SHP77 treated with DMSO at 0.1 percent for 48 hours (cell line): ENCODE results near the gene TRIP12.
"Not testable (repeated sequence)": the region's sequence is repeated elsewhere in the genome, so short reads cannot be mapped to it uniquely, and the experiment has no call there.

ENCODE experiments used
- DNase-seq: peaks from one replicate; lab custom pipeline; 2025; lab: John Stamatoyannopoulos, UW

TRIP12 gene

DNA sequence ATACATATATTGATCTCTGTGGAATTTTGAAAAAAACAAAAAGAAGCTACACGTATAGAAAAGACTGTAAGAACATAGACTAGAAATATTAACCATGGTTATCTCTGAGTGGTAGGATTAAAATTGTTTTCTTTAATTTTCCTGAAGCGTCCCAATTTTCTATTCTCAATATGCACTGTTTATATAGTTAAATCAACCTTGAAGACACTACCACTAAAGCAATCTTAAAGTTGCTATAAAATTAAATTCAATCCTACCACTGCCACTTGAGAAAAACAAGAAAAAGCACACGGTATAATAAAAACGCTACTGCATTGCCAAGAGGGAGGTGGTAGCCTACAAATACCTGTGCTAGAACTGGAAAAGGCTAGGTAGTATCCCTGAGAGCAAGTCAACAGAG, 47.2 kb downstream of the TRIP12 start:
- DNase-seq, result no peak

DNA sequence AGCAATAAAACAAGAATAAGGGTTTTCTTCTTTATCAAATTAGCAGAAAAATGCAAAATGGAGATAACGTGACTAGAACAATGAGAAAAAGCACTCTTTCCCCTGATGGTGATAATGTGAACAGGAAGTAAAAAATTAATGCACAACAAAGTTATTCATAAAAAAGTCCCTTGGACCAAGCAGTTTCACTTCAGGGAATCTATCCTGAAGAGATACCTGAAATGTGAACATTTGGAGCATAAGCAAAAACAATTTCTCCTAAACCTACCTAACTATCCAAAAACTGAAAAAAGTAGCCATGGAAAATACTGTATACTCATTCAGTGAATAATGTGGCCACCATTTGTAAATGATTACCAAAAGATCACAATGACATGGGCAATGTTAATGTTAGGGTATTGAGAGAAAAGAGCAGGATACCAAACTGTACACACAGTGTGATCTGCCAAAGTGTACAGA, 48.7 kb downstream of the TRIP12 start:
- DNase-seq, result no peak

DNA sequence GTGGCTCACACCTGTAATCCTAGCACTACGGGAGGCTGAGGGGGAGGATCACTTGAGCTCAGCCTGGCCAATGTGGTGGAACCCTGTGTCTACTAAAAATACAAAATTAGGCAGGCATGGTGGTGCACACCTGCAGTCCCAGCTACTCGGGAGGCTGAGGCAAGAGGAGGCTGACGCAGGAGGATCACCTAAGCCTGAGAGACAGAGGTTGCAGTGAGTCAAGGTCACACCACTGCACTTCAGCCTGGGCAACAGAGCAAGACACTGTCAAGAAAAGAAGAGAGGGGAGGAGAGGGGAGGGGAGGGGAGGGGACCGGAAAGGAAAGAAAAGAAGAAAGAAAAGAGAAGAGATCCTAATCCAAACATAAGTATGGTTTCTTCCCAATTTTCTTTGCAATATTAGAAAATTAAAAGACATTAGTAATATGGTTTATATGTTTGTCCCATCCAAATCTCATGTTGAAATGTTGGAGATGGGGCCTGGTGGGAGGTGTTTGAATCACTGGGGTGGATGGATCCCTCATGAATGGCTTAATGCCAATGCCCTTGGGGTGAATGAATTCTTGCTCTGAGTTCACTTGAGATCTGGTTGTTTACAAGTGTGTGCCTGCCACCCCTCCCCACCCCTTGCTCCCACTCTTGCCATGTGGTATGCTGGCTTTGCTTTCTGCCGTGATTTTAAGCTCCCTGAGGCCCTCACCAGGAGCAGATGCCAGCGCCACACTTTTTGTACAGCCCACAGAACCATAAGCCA, 50.7 kb downstream of the TRIP12 start:
- DNase-seq, result no peak

DNA sequence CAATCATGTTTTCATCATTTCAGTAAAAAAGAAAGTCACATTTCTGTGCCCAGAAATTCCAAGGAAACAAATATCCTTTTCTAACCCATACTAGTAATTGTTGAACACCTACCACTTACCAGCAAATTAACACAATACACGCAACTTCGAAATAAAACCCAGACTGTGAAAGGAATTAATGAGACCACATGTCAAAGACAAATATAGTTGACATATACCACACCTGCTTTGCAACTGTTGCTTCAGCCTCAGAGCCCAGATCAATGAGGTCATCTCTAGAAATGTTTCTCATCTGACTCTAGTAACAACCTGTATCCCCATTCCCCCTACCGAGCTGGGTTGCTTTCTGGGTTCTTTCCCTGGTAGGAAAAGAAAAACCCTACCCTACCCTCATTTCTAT, 52.6 kb downstream of the TRIP12 start:
- no peak for DNase-seq

DNA sequence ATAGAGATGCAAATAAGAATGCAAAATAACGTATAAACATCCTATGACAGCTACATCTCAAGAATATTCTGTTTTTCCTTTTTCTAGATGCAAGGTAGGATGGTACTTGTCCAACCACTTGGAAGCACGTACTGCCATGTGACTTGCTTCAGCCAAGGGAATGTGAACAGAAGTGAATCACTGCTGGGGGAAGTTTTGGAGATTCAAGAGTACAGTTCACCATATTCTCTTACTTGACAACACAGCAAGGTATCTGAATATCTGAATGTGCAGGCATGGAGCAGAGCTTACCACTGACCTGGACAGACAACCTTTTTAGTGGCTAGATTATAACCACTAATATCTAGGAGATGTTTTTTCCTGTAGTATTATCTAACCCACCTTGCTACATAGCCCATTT, 53.0 kb downstream of the TRIP12 start:
- no peak for DNase-seq

DNA sequence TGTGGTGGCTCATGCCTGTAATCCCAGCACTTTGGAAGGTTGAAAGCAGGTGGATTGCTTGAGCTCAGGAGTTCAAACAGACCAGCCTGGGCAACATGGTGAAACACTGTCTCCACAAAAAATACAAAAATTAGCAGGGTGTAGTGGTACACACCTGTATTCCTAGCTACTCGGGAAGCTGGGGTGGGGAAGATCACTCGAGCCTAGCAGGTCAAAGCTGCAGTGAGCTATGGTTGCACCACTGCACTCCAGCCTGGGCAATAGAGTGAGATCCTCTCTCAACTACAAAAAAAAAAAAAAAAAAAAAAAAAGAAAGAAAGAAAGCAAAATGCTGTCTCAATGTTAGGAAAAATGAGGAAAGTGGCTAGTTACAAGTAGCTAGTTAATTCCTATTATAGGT, 56.8 kb downstream of the TRIP12 start:
- DNase-seq, result no peak

DNA sequence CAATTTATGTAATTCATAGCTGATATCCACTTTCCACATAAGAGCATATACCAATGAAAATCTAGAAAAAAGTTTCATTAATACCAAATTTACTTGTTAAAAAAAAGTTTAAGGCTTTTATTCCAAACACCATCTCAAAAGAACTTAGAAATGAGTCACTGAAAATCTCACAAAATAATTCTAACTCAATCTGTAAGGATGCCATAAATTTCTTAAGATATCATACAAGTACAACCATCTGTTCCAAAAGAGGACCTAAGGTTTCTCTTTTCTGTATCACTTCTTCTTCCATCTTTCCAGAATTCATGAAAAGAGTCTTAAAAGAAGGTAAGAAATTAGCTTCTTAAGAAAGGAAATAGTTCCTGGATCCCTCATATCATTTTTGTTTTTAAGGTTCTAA, 60.4 kb downstream of the TRIP12 start:
- no peak for DNase-seq

DNA sequence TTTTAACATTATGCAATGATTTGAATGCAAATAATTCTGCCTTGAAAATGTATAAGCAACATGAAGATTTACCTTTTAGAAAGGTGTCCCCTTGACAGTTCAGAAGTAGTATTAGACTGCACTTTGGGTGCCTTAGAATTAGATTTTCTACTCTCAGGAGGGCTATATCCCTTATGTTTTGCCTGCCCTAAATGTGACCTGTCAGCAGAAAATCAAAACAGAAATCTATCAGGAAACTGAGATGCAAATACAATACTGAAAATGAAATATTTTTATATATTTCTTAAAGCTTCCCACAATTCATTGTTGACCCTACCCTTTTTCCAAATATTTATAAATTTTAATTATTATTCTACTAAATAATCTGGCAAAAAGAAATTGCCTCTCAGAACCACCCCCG, 61.5 kb downstream of the TRIP12 start:
- DNase-seq, result no peak

DNA sequence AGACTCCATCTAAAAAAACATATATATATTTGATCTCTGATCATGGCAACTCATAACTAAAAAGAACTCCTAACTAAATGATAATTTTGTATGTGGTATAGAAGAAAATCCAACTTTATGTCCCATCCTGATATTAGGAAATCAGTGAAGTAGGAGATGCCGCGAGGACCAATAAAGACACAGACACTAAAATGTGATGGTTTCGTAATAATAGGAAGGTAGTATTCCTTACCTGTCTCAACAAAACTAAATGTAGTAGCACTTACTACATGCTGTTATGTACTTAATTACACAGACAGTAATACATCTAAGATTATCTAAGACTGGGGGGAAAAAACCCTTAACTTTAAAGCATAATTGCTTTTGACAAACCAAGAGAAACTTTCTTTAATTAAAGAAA, 63.5 kb downstream of the TRIP12 start:
- no peak for DNase-seq

DNA sequence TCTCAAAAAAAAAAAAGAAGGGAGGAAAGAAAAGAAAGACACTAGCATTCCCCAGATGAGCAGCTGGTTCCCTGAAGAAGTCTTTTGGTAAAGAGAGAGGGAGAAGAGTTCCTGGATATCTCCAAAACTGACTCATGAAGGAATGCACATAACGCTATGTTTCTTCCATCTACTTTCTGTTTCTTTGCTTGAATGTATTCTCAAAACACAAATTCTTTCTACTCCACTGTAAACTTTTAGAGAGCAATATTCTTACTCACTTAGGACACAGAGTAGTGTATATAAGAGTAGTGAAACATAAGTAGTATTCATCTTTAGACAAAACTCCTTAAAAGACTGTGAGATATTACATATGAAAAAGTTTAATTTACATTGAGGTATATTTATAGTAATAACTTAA, 64.2 kb downstream of the TRIP12 start:
- DNase-seq, result no peak

DNA sequence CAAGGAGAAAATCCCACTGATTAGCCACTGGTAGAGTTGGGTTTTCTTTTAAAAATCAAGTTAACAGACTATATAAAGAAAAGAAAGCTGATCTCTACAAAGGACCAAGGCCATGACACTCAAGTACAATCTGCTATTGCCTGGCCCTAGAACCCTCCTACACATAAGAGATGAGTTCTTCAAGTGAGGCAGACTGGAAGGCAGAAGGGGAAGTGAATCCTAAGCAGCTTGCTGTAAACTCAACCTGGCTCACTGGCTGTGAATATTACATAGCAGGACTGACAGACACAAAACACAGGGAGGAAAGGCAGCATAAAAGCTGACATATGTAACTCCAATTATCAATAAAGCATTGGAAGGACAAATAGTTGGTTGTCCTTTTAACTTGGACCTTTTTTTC, 65.4 kb downstream of the TRIP12 start:
- DNase-seq, result no peak

DNA sequence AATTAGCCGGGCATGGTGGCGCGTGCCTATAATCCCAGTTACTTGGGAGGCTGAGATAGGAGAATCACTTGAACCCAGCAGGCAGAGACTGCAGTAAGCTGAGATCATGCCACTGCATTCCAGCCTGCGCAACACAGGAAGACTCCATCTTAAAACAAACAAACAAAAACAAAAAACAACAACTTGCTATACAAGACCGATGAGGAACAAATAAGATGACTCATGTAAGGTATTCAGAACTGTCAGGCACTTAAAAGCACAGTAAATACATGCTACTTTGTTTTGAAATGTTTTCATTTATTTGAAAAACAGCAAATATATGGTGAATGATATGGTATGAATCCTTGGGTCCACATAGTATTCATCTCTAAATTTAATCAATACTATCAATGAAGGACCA, 66.7 kb downstream of the TRIP12 start:
- no peak for DNase-seq

DNA sequence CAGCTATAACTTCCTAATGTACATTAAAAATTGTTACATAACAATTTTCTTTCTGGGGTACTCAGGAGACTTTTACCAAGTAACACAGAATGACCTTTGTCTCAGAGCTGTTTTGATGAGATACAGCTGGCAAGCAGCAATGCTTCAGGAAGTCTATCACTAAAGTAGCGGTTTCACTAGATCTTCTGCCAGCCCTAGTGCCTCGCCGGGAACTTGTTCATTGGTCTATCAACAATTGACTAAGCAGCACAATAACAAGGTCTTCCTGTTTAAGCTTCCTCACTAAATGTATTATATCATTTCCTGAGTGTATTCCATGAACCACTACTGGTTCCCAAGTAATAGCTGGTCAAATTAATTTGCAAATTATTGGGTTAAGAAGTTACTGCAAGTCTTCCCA, 69.2 kb downstream of the TRIP12 start:
- no peak for DNase-seq

DNA sequence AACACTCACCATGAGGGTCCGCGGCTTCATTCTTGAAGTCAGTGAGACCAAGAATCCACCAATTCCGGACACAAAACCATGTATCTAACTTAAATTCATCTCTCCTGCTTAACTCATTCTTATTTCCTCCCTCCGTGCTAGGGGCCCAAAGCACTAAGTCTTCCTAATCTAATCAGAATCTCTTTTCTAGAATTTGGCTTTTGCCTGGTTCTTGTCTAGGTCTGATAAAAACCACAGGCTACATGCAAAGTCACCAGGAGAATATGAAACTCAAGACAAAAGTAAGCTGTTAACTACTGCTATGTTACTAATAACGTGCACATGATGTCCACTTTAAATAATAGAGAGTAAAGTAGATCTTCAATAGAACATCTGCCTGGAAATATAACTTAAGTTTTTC, 69.9 kb downstream of the TRIP12 start:
- no peak for DNase-seq

DNA sequence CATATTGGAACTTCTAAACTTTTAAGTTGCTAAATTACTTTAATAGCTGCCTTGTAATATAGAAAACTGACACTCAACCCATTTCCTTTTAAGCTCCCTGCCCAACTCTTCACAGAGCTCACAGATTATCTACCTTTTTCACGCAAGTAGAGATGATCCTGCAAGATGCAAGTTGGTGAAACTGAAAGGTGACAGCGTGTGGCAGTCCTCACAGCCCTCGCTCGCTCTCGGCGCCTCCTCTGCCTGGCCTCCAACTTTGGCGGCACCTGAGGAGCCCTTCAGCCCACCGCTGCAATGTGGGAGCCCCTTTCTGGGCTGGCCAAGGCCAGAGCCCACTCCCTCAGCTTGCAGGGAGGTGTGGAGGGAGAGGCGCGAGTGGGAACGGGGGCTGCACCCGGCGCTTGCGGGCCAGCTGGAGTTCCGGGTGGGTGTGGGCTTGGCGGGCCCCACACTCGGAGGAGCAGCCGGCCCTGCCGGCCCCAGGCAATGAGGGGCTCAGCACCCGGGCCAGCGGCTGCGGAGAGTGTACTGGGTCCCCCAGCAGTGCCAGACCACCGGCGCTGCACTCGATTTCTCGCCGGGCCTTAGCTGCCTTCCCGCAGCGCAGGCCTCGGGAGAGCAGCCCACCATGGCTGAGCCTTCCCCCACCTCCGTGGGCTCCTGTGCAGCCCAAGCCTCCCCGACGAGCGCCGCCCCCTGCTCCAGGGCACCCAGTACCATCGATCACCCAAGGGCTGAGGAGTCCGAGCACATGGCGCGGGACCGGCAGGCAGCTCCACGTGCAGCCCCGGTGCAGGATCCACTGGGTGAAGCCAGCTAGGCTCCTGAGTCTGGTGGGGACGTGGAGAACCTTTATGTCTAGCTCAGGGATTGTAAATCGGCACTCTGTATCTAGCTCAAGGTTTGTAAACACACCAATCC, 71.2 kb downstream of the TRIP12 start:
- not testable (repeated sequence) for DNase-seq

DNA sequence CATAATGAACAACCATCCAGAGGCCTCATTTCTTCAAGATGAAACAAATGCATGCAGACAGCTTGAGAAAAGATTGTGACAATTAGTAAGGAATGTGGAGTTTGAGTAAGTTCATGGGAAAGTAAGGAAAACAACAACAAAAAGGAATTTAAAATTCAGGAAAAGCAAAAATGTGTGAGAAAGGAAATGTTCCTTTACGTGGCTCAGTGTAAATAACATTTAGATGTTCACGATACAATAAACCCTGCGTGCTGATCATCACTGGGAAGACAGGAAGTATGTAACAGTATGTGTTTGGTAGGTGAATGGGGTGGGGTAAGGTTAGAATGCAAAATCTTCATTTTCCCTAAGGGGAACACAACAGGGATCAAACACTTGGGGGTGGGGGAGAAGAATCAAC, 72.7 kb downstream of the TRIP12 start:
- no peak for DNase-seq

DNA sequence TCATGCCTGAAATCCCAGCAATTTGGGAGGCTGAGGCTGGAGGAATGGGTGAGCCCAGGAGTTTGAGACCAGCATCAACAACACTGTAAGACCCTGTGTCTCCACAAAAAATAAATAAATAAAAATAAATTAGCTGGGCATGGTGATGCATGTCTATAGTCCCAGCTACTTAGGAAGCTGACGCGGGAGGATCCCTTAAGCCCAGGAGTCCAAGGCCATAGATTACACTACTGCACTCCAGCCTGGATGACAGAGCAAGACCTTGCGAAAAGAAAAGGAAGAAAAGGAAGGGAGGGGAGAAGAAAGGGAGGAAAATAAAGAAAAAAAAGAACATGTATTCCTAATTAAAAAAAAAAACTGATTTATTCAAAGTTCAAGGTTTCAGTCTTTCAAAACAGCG, 78.2 kb downstream of the TRIP12 start:
- DNase-seq, result no peak

DNA sequence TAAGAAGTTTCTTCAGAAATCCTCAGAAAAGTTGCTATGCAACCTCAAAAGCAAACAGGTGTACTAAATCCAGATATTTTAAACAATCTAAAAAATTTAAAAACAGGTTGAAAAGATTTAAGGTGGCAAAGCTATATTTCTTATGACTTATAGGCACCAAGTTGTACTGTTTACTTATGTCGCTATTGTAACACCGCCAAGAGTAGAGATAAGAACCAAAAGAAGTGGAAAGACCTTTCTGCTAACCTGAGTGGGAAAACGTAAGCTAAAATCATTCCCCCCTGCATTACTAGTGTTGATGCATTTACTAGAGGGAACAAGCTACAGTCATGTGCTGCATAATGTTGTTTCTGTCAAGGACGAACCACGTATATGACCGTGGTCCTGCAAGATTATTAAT, 83.1 kb downstream of the TRIP12 start:
- DNase-seq, result no peak

DNA sequence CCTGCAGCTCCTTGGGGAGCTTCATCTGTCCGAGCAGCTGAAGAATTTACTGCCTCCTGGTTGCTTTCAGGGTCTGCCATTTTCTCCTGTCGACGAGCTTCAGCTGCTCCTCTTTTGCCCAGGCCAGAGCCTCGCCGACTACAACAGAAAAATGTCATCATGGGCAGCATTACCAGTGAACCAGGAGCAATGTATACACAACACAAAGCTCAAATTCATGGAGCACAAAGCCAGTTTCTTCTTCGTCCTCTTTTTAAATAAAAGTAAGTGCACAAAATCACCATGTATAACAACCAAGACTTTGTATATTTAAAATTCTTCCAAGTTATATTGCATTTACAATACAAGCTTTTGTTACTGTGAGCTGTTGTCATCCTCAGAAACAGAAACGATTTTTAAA, 85.0 kb downstream of the TRIP12 start:
- DNase-seq, result no peak

DNA sequence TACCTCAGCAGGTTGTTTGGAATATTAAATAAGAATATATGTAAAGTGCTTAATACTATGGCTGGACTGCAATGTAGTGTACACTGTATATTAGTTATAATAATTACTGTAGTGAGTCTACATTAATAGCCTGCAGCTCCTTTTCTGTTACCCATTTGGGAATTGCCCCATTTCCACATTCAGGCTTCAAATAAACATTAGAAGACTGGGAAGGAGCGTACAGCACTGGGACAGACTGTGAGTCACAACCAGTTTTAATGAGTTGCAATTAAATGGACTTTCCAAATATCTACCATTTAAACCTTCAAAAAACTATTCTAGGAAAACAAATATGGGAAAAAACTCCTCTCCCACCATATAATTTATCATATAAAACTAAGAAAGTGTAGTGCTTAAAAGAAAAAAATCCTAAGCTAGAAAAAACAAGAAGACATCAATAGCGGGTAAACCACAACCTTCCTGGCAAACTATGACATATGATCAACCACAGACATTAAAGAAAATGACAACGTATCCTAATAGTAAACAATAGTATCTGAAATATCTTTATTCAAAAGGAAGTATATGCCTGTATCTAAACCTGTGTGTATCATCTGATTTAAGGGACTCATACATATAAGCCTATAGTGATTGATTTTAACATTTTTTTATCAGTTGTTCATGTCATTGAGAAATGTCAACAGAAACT, 86.1 kb downstream of the TRIP12 start:
- no peak for DNase-seq

DNA sequence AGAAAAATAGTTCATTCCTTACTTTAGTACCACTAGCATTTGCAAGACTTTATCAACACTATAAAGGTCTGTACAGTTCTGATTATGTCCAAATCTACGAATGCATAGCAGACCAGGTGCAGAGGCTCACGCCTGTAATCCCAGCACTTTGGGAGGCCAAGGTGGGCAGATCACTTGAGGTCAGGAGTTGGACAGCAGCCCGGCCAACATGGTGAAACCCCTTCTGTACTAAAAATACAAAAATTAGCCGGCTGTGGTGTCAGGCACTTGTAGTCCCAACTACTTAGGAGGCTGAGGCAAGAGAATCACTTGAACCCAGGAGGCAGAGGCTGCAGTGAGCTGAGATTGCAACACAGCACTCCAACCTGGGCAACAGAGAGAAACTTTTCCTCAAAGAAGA, 87.4 kb downstream of the TRIP12 start:
- DNase-seq, result not testable (repeated sequence)

DNA sequence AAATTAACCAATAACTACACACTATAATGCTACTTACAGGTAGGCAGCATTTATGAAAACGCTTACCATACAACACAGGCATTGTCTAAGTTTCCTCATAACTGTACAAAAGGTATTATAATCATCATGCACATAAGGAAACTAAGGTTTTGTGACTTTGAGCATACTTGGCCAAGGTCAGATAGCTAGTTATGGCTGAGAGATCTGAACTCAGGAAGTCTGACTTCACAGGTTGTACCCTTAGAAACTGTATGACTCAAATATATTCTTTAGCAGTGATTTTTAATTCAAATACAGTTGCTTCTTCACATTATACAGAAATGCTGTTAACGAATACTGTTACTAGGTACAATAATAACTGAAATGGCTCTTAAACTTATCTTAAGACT, 89.3 kb downstream of the TRIP12 start:
- no peak for DNase-seq
